Endothelial cell of umbilical vein (primary cell): ENCODE measurements around the gene ZAR1L. TPM values are rescaled to one million over a fixed set of nuclear protein-coding genes. Genes with fewer than 3 reads are reported as not detected.

Experiments used
- Bru-seq: library from RNA; stranded (reverse); fragments of 400-500 nt; gene quantifications from one replicate; lab custom pipeline; 2021; lab: Mats Ljungman, UMichigan
- BruChase-seq, 2 experiments: library from RNA; stranded (reverse); fragments of 400-500 nt; gene quantifications; one replicate each; lab custom pipeline; 2021; lab: Mats Ljungman, UMichigan
- BruUV-seq: library from RNA; stranded (reverse); fragments of 400-500 nt; replicated peaks from 2 replicates; lab custom pipeline; 2021; lab: Mats Ljungman, UMichigan
- CTCF ChIA-PET: fragments of 300-600, 350-600 bp; sonication (Branson Sonifier 250); formaldehyde crosslinking; loops from one replicate; lab custom pipeline; 2021; ENCODE audit warnings: antibody characterized with exemption, inconsistent platforms; lab: Charles Lee
- POLR2A ChIA-PET: fragments of 300-600, 350-600 bp; sonication (Branson Sonifier 250); formaldehyde crosslinking; loops from one replicate; lab custom pipeline; 2021; ENCODE audit warnings: antibody characterized with exemption, inconsistent platforms; lab: Charles Lee
- DNase-seq: peaks from one replicate; pipeline ENCODE4 v3.0.0-alpha.2; 2011; ENCODE audit warnings: low read depth, low spot score
- FAIRE-seq: peaks from 2 replicates; lab custom pipeline; 2011; peaks lifted over from hg19 to GRCh38; lab: Jason Lieb, UNC
- H2AFZ ChIP-seq: 2 replicates; pipeline ENCODE4 v1.6.0; 2012; ENCODE audit warnings: low read depth, low read length, control low read depth, inconsistent platforms
- H3K27ac ChIP-seq: 2 replicates; pipeline ENCODE4 v1.5.1; 2011; ENCODE audit warnings: low read depth, mild to moderate bottlenecking, control low read depth, low read length, moderate library complexity; ENCODE audit not compliant: insufficient read depth
- H3K27me3 ChIP-seq, 2 experiments: 2 replicates each; pipeline versions ENCODE4 v1.6.0 to v1.6.1; 2011; ENCODE audit warnings: low read length in 2 of 2, mixed read lengths in 1 of 2; ENCODE audit not compliant: control insufficient read depth in 2 of 2, insufficient read depth in 2 of 2
- H3K36me3 ChIP-seq, 2 experiments: 2 replicates in 1 of 2; 3 replicates in 1 of 2; pipeline ENCODE4 v1.5.1; 2011; ENCODE audit warnings: low read length in 2 of 2, mild to moderate bottlenecking in 1 of 2, moderate library complexity in 1 of 2; ENCODE audit not compliant: control insufficient read depth in 2 of 2, insufficient read depth in 2 of 2; ENCODE audit errors: extremely low read depth in 1 of 2
- H3K4me1 ChIP-seq: 3 replicates; pipeline ENCODE4 v1.5.1; 2011; ENCODE audit warnings: mild to moderate bottlenecking, low read length; ENCODE audit not compliant: control insufficient read depth, insufficient read depth; ENCODE audit errors: extremely low read depth
- H3K4me2 ChIP-seq: 2 replicates; pipeline ENCODE4 v1.6.1; 2011; ENCODE audit warnings: low read length, control low read depth, mixed read lengths; ENCODE audit not compliant: insufficient read depth
- H3K4me3 ChIP-seq, 3 experiments: fragments of 200-600 bp in 1 of 3; sonication (generic), shearing (Covaris generic) in 1 of 3; replicated peaks in 1 of 3; 2 replicates each; pipeline ENCODE4 v1.5.1; 2011 to 2016; ENCODE audit warnings: control low read depth in 3 of 3, low read length in 3 of 3, mild to moderate bottlenecking in 2 of 3, inconsistent platforms in 1 of 3, low read depth in 1 of 3, moderate library complexity in 1 of 3; ENCODE audit not compliant: insufficient read depth in 1 of 3
- H3K79me2 ChIP-seq: 2 replicates; pipeline ENCODE4 v1.6.0; 2012; ENCODE audit warnings: low read length, inconsistent platforms; ENCODE audit not compliant: control insufficient read depth, insufficient read depth
- H3K9ac ChIP-seq: replicated peaks from 2 replicates; pipeline ENCODE3; 2011; ENCODE audit warnings: low read length, control low read depth; ENCODE audit not compliant: insufficient read depth; ENCODE audit errors: extremely low read depth
- H3K9me1 ChIP-seq: replicated peaks from 3 replicates; pipeline ENCODE4 v1.6.0; 2011; ENCODE audit warnings: mild to moderate bottlenecking, low read length; ENCODE audit not compliant: control insufficient read depth, insufficient read depth; ENCODE audit errors: extremely low read depth
- H3K9me3 ChIP-seq: replicated peaks from 2 replicates; pipeline ENCODE4 v1.5.1; 2012; ENCODE audit warnings: low read length, inconsistent platforms; ENCODE audit not compliant: control insufficient read depth, insufficient read depth
- H4K20me1 ChIP-seq: replicated peaks from 2 replicates; pipeline ENCODE3; 2011; ENCODE audit warnings: mild to moderate bottlenecking, low read length; ENCODE audit not compliant: control insufficient read depth, insufficient read depth; ENCODE audit errors: extremely low read depth
- CTCF ChIP-seq, 2 donors: IDR thresholded peaks; 1 replicate in 1 of 2; 2 replicates in 1 of 2; pipeline ENCODE4 v1.5.1; 2011; ENCODE audit warnings: low read length in 2 of 2, mild to moderate bottlenecking in 2 of 2, moderate library complexity in 2 of 2, control low read depth in 1 of 2, inconsistent platforms in 1 of 2, low read depth in 1 of 2; ENCODE audit not compliant: insufficient read depth in 1 of 2; ENCODE audit errors: extremely low read depth in 1 of 2
- EZH2 ChIP-seq: IDR thresholded peaks from 2 replicates; pipeline ENCODE4 v1.6.1; 2012; ENCODE audit warnings: borderline replicate concordance, low read depth, mild to moderate bottlenecking, moderate library complexity, low read length, inconsistent platforms; ENCODE audit not compliant: severe bottlenecking
- FOS ChIP-seq: IDR thresholded peaks from 2 replicates; pipeline ENCODE4 v1.6.1; 2011; ENCODE audit warnings: mild to moderate bottlenecking, low read length, moderate library complexity, borderline replicate concordance; ENCODE audit not compliant: insufficient read depth
- GATA2 ChIP-seq: IDR thresholded peaks from 2 replicates; pipeline ENCODE4 v1.7.0; 2011; ENCODE audit warnings: low read depth, mild to moderate bottlenecking, moderate library complexity, mixed read lengths, low read length; ENCODE audit not compliant: insufficient read length, insufficient read depth
- POLR2A ChIP-seq: IDR thresholded peaks from 2 replicates; pipeline ENCODE4 v1.6.1; 2012; ENCODE audit warnings: low read depth, mild to moderate bottlenecking, control low read depth, low read length
- POLR2AphosphoS5 ChIP-seq: IDR thresholded peaks from 2 replicates; pipeline ENCODE4 v1.6.1; 2012; ENCODE audit warnings: low read depth, mild to moderate bottlenecking, control low read depth, low read length, moderate library complexity; ENCODE audit not compliant: insufficient read depth
- dilution Hi-C: fragments of 300-500 bp; cut with MboI; formaldehyde crosslinking; loops from one replicate; pipeline ENCODE4 v1.15.0; 2019; ENCODE audit warnings: low sequenced_read_pairs; ENCODE audit not compliant: extremely low pct_ligation_motif_present
- intact Hi-C: fragments of 100-400 bp; cut with micrococcal nuclease; formaldehyde crosslinking; loops from one replicate; pipeline ENCODE4 v1.10.0; 2022
- long read RNA-seq: library from polyadenylated mRNA; stranded (forward); transcript quantifications from one replicate; pipeline ENCODE4 v2.0.0, GENCODE V29; 2021
- polyA minus RNA-seq, 3 experiments: library from RNA; depleted of rRNA, polyadenylated mRNA; stranded (reverse); fragments of >200 nt; gene quantifications; 1 replicate in 1 of 3; 2 replicates in 2 of 3; pipeline ENCODE4 v1.2.3, GENCODE V29; 2011
- polyA plus RNA-seq, 4 experiments: library from polyadenylated mRNA; depleted of rRNA in 3 of 4; stranded (reverse) in 3 of 4; unstranded in 1 of 4; fragments of >200 nt; gene quantifications; 2 replicates each; pipeline versions ENCODE4 v1.2.1 to v1.2.3, GENCODE V29; 2011 to 2012; ENCODE audit warnings: missing spikeins in 1 of 4
- total RNA-seq: library from RNA; stranded (reverse); gene quantifications from 2 replicates; pipeline ENCODE4 v1.2.3, GENCODE V29; 2021
- TF ChIP-seq, protein P1 (sequence below): IDR thresholded peaks from 2 replicates; pipeline ENCODE4 v1.6.1; 2011; ENCODE audit not compliant: insufficient read depth, insufficient read length

The ZAR1L gene, protein sequence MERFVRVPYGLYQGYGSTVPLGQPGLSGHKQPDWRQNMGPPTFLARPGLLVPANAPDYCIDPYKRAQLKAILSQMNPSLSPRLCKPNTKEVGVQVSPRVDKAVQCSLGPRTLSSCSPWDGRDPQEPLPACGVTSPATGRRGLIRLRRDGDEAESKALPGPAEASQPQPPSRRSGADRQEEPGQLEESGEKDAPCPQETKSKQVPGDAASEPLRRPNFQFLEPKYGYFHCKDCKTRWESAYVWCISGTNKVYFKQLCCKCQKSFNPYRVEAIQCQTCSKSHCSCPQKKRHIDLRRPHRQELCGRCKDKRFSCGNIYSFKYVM
- total RNA-seq: not detected in 2 replicates
- 0.05 TPM in 1 of 2 replicates, not detected in the other for polyA plus RNA-seq
- not detected in 2 replicates for polyA plus RNA-seq (2011; cell fraction: cytosol; rRNA removed)
- not detected in 2 replicates for polyA plus RNA-seq (2011; cell fraction: nucleus; rRNA removed)
- not detected in 2 replicates for polyA plus RNA-seq (2012)
- not detected in 2 replicates for polyA minus RNA-seq
- polyA minus RNA-seq (2011; cell fraction: cytosol; rRNA and poly(A)+ RNA removed): not detected
- not detected in 2 replicates for polyA minus RNA-seq (2011; cell fraction: nucleus; rRNA and poly(A)+ RNA removed)
- Bru-seq, nascent RNA: percentile 18 among the genes with signal in this experiment
- BruChase-seq, experiment 1, labeled RNA remaining after a 6-hour chase: percentile 16 among the genes with signal in this experiment
- BruChase-seq, experiment 2, labeled RNA remaining after a 2-hour chase: percentile 20 among the genes with signal in this experiment
- long read RNA-seq, partial matches to known transcripts: 1 of 1 reads
- long read RNA-seq, other reads (novel, unspliced or antisense): 0 of 1 reads

GRCh38 chr13:32315238-32316027 lies at the start of gene ZAR1L, which contains the start of gene BRCA2:
Gene ZAR1L, minus strand, starts transcription at chr13:32315363. Its CDS starts 3,438 bp downstream, at chr13:32311925.
Gene BRCA2, plus strand, starts transcription at chr13:32315508. Its CDS starts 953 bp downstream, at chr13:32316461.
- dilution Hi-C loops: no loop called here
- H2AFZ ChIP-seq: peak within 1 kb of the TSS; percentile 85
- peak; percentile 86 for DNase-seq
- no TSS peak for BruUV-seq
- no peaks in the 10 kb centered on the region for H4K20me1 ChIP-seq
- peaks cover 14% of the 10 kb centered on the region for H3K4me1 ChIP-seq
- peak; percentile 83 for FAIRE-seq
- H3K27me3 ChIP-seq: no peaks in the 10 kb centered on the region
- ChIA-PET POLR2A (interaction anchor here (0.7 to 1.9 kb wide), 2 partner anchors 52 to 60 kb away, joined by 4 to 5 read pairs; no protein-coding TSS in a partner anchor), CTCF (interaction anchor here (0.7 to 2.2 kb wide), 10 partner anchors 9 to 405 kb away, joined by 3 to 17 read pairs (median 4); partner anchors contain the start of gene PDS5B)
- H3K4me2 ChIP-seq: peak within 1 kb of the TSS; percentile 97
- H3K79me2 ChIP-seq: peaks cover 6% of the 10 kb centered on the region
- H3K4me3 ChIP-seq: peak within 1 kb of the TSS; percentile 37 to 96 (median 56)
- peak within 1 kb of the TSS; percentile 91 for H3K9ac ChIP-seq
- intact Hi-C loops: loop anchor here (1.0 to 10.0 kb wide), 5 partner anchors 54 to 1227 kb away; partner anchors contain the start of genes FRY, N4BP2L2 and PDS5B
- H3K9me1 ChIP-seq: no peaks in the 10 kb centered on the region
- peak within 1 kb of the TSS; percentile 88 for H3K27ac ChIP-seq
- no peaks in the 10 kb centered on the region for H3K36me3 ChIP-seq
- no peaks in the 10 kb centered on the region for H3K9me3 ChIP-seq
- TF ChIP-seq POLR2A: peak; percentile 53
- peak; percentile 91 for TF ChIP-seq POLR2AphosphoS5
- TF ChIP-seq GATA2: no peak
- no peak for TF ChIP-seq CTCF (IDR thresholded peaks at IDR 0.05; ENCODE audit: extremely low read depth in 1 of 2, insufficient read depth in 1 of 2, low read depth in 1 of 2, low read length in 2 of 2)
- TF ChIP-seq, protein P1, sequence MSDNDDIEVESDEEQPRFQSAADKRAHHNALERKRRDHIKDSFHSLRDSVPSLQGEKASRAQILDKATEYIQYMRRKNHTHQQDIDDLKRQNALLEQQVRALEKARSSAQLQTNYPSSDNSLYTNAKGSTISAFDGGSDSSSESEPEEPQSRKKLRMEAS: peak; percentile 98
- no peak for TF ChIP-seq FOS
- no peak for TF ChIP-seq EZH2
